GM12878 (cell line): Measurements from ENCODE around the gene LRRN2. TPM values are rescaled to one million over a fixed set of nuclear protein-coding genes. Genes with fewer than 3 reads are reported as not detected.

Experiments used
- ATAC-seq: fragments of 200-7000 bp; cut with Tn5 transposase; 3 replicates; pipeline ENCODE4 v1.9.1; 2020; ENCODE audit warnings: mild to moderate bottlenecking, moderate library complexity
- BruUV-seq: library from RNA; stranded (reverse); fragments of 400-500 nt; replicated peaks from 2 replicates; lab custom pipeline; 2021; lab: Mats Ljungman, UMichigan
- CTCF ChIA-PET: fragments of 300-600 bp; sonication (Branson Sonifier 250); formaldehyde crosslinking; extraction: SDS; loops from one replicate; lab custom pipeline; 2021; ENCODE audit warnings: inconsistent platforms; lab: Yijun Ruan, JAX
- POLR2A ChIA-PET: fragments of 350-600 bp; formaldehyde crosslinking; extraction: SDS; loops from one replicate; lab custom pipeline; 2021; ENCODE audit warnings: inconsistent platforms; lab: Charles Lee
- RAD21 ChIA-PET: fragments of 300-600 bp; sonication (Branson Sonifier 250); formaldehyde crosslinking; loops from one replicate; lab custom pipeline; 2023; ENCODE audit warnings: antibody characterized with exemption; ENCODE audit not compliant: unreplicated experiment; lab: Charles Lee
- SMC1A ChIA-PET: fragments of 300-600 bp; sonication (Branson Sonifier 250); formaldehyde crosslinking; loops from one replicate; lab custom pipeline; 2023; ENCODE audit not compliant: unreplicated experiment, uncharacterized antibody; lab: Charles Lee
- DNase-seq: peaks from one replicate; pipeline ENCODE4 v3.0.0-alpha.2; 2011; ENCODE audit warnings: low read depth, low spot score
- FAIRE-seq: peaks from 3 replicates; lab custom pipeline; 2011; peaks lifted over from hg19 to GRCh38; lab: Jason Lieb, UNC
- H2AFZ ChIP-seq: 2 replicates; pipeline ENCODE4 v1.6.0; 2011; ENCODE audit warnings: low read depth, low read length, control low read depth; ENCODE audit not compliant: control insufficient read depth
- H3K27ac ChIP-seq: 2 replicates; pipeline ENCODE4 v1.5.1; 2011; ENCODE audit warnings: control low read depth; ENCODE audit not compliant: control insufficient read depth, insufficient read depth
- H3K27me3 ChIP-seq, 2 experiments: replicated peaks in 1 of 2; 2 replicates each; pipeline versions ENCODE4 v1.6.0 to v1.6.1; 2011; ENCODE audit warnings: low read length in 1 of 2; ENCODE audit not compliant: control insufficient read depth in 2 of 2, insufficient read depth in 2 of 2
- H3K36me3 ChIP-seq, 2 experiments: 2 replicates each; pipeline ENCODE4 v1.5.1; 2011; ENCODE audit warnings: low read length in 1 of 2; ENCODE audit not compliant: control insufficient read depth in 2 of 2, insufficient read depth in 2 of 2
- H3K4me1 ChIP-seq: 2 replicates; pipeline ENCODE4 v1.6.1; 2011; ENCODE audit warnings: mild to moderate bottlenecking, low read length, moderate library complexity, mixed read lengths; ENCODE audit not compliant: control insufficient read depth, insufficient read depth
- H3K4me2 ChIP-seq: 2 replicates; pipeline ENCODE4 v1.6.0; 2011; ENCODE audit warnings: control low read depth; ENCODE audit not compliant: control insufficient read depth, insufficient read depth
- H3K4me3 ChIP-seq: fragments of 200-600 bp; sonication (generic); 2 replicates; pipeline ENCODE4 v1.5.1; 2016
- H3K79me2 ChIP-seq: 2 replicates; pipeline ENCODE4 v1.6.0; 2011; ENCODE audit warnings: low read length; ENCODE audit not compliant: control insufficient read depth, insufficient read depth
- H3K9ac ChIP-seq: 2 replicates; pipeline ENCODE4 v1.8.0; 2011; ENCODE audit warnings: low read length, control low read depth, mixed read lengths; ENCODE audit not compliant: control insufficient read depth, insufficient read depth
- H3K9me3 ChIP-seq: replicated peaks from 3 replicates; pipeline ENCODE4 v1.5.1; 2011; ENCODE audit warnings: mild to moderate bottlenecking, low read length; ENCODE audit not compliant: control insufficient read depth, insufficient read depth
- H4K20me1 ChIP-seq: 2 replicates; pipeline ENCODE4 v1.6.0; 2011; ENCODE audit not compliant: control insufficient read depth, insufficient read depth
- EGR1 ChIP-seq, 2 experiments: IDR thresholded peaks; 1 replicate in 1 of 2; 2 replicates in 1 of 2; pipeline ENCODE4 v1.6.1; 2011 to 2012; ENCODE audit warnings: low read depth in 2 of 2, low read length in 2 of 2, borderline replicate concordance in 1 of 2, mild to moderate bottlenecking in 1 of 2, moderate library complexity in 1 of 2
- ETV6 ChIP-seq, 2 experiments: fragments of 450-650 bp in 1 of 2; IDR thresholded peaks in 1 of 2; conservative IDR thresholded peaks in 1 of 2; 2 replicates each; pipeline ENCODE4 v1.6.1; 2014; ENCODE audit warnings: antibody characterized with exemption in 1 of 2, borderline replicate concordance in 1 of 2, low read depth in 1 of 2, mild to moderate bottlenecking in 1 of 2, moderate library complexity in 1 of 2
- HDAC6 ChIP-seq: fragments of 200-600 bp; sonication (generic); IDR thresholded peaks from one replicate; pipeline ENCODE4 v1.8.0; 2017; ENCODE audit warnings: antibody characterized with exemption; ENCODE audit not compliant: unreplicated experiment
- JUND ChIP-seq: IDR thresholded peaks from 2 replicates; pipeline ENCODE4 v1.6.1; 2012; ENCODE audit warnings: low read depth, mild to moderate bottlenecking, low read length, improper control_type of control experiment, moderate library complexity
- POLR2A ChIP-seq: IDR thresholded peaks from 2 replicates; pipeline ENCODE4 v1.6.1; 2011; ENCODE audit warnings: low read depth, mild to moderate bottlenecking, low read length
- TARDBP ChIP-seq: IDR thresholded peaks from 2 replicates; pipeline ENCODE4 v1.6.1; 2016; ENCODE audit warnings: borderline replicate concordance
- TCF7 ChIP-seq: IDR thresholded peaks from 2 replicates; pipeline ENCODE4 v1.6.1; 2014; ENCODE audit warnings: antibody characterized with exemption, borderline replicate concordance
- WGBS: methylation state at CpG from one replicate; pipeline ENCODE4 v1.1.6; 2016; ENCODE audit warnings: low lambda C conversion rate; ENCODE audit not compliant: insufficient replicate concordance, insufficient coverage; ENCODE audit errors: missing lambda C conversion rate; 5-methylcytosine and 5-hydroxymethylcytosine counted together
- in situ Hi-C: fragments of 300-500 bp; cut with MboI; formaldehyde crosslinking; loops from 9 replicates; pipeline ENCODE4 v1.14.3; 2018; ENCODE audit warnings: mixed read lengths
- intact Hi-C: fragments of 100-400 bp; cut with micrococcal nuclease; formaldehyde crosslinking; loops from one replicate; pipeline ENCODE4 v1.14.2; 2022; ENCODE audit not compliant: unreplicated experiment
- polyA plus RNA-seq, 11 experiments: library from polyadenylated mRNA; depleted of rRNA in 4 of 11; unstranded in 6 of 11; stranded (reverse) in 5 of 11; fragments of >200 nt; fragmentation: Nextera tagmentation in 4 of 11; fragmentation: Illumina TruSeq in 1 of 11; extraction: Ambion mirVana in 4 of 11; extraction: Trizol in 1 of 11; gene quantifications; 1 replicate in 1 of 11; 2 replicates in 10 of 11; pipeline versions ENCODE4 v1.2.1 to v1.2.3, GENCODE V29; 2011 to 2016; ENCODE audit warnings: inconsistent platforms in 2 of 11, missing spikeins in 2 of 11, low read depth in 1 of 11
- total RNA-seq, 4 experiments: library from RNA; depleted of rRNA in 3 of 4; stranded (reverse); fragments of >200 nt in 3 of 4; fragmentation: Illumina TruSeq in 1 of 4; extraction: Trizol in 1 of 4; gene quantifications; 2 replicates each; pipeline versions ENCODE4 v1.2.1 to v1.2.3, GENCODE V29; 2013 to 2021
- TF ChIP-seq, protein P1 (sequence below): fragments of 450-650 bp; formaldehyde crosslinking; IDR thresholded peaks from 2 replicates; pipeline ENCODE4 v1.4.0; 2022; ENCODE audit warnings: mild to moderate bottlenecking, moderate library complexity

The LRRN2 gene
- total and polyA plus RNA-seq, 10 of the 15 experiments (the other 5 are each of a cell fraction or from before 2014, with no cell fraction given), result not detected

DNA sequence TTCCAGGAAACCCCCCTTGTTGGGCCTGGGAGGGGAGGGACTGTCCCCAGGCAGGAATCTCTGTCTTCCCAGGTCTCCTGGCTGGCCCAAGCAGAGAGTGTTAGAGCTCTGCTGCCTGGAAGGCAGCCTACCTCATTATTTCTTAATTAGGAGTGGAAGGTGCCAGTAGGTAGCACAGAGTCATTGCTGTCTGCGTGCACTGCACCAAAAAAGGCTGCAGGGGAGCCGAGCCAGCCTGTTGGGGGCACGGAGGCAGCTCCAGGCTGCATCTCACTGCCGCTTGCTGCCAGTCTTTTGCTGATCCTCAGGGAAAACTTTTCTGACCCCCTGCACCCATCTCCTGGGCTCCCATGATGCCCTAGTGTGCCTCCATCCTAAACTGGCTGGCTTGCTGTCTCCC, 58.1 kb downstream of the LRRN2 start:
- Histone ChIP-seq H3K9ac (no peak overlapping the region), H3K4me1 (no peaks in the 10 kb centered on the region), H3K27ac (no peak overlapping the region), H2AFZ (no peak overlapping the region), H3K27me3 (no peaks in the 10 kb centered on the region; a peak in 2 of 4 replicates), H3K9me3 (no peaks in the 10 kb centered on the region), H3K4me2 (no peak overlapping the region), H4K20me1 (no peaks in the 10 kb centered on the region), H3K36me3 (no peaks in the 10 kb centered on the region), H3K79me2 (no peaks in the 10 kb centered on the region), H3K4me3 (no peak overlapping the region)
- RAD21 ChIA-PET, result no interaction called here
- ATAC-seq (no peak), DNase-seq (no peak), FAIRE-seq (no peak)
- CTCF ChIA-PET, result interaction anchor here (0.6 to 2.6 kb wide), 4 partner anchors 62 to 380 kb away, joined by 3 to 7 read pairs (median 4); no protein-coding TSS in a partner anchor
- WGBS, result 18% methylated on average over 4 of the region's 4 CpGs
- in situ Hi-C loops, result no loop called here
- SMC1A ChIA-PET, result interaction anchor here (1.2 kb wide), 1 partner anchor 179 kb away, joined by 3 read pairs; no protein-coding TSS in a partner anchor
- no peak for TF ChIP-seq EGR1 (IDR thresholded peaks at IDR 0.05; ENCODE audit: borderline replicate concordance in 1 of 2, low read depth in 2 of 2, low read length in 2 of 2)
- no peak for TF ChIP-seq TARDBP
- intact Hi-C loops, result no loop called here
- no TSS peak for BruUV-seq
- POLR2A ChIA-PET, result no interaction called here

DNA sequence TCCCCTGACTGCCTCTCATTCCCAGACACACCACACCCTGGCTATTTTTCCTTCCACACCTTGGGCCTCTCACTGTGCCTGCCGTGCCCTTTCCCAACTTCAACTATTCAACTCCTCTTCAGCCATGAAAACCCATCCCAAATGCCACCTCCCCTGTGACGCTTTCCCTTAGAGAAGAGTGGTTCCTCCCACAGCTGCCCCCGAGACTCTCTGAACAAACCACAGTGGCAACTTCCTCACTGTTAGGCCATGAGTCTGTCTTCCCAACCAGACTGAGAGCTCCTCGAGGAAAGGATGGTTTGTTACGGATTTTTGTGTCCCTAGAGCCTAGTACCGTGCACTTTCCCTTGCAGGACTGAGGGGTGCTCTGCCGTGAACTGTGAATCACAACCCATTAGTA, 59.2 kb downstream of the LRRN2 start:
- Histone ChIP-seq H2AFZ (no peak overlapping the region), H3K27ac (no peak overlapping the region), H3K4me1 (no peaks in the 10 kb centered on the region), H3K79me2 (no peaks in the 10 kb centered on the region), H3K9me3 (no peaks in the 10 kb centered on the region), H3K27me3 (no peaks in the 10 kb centered on the region; a peak in 2 of 4 replicates), H3K9ac (no peak overlapping the region), H3K4me3 (no peak overlapping the region), H3K36me3 (no peaks in the 10 kb centered on the region), H4K20me1 (no peaks in the 10 kb centered on the region), H3K4me2 (no peak overlapping the region)
- 17% methylated on average over 7 of the region's 7 CpGs for WGBS
- POLR2A ChIA-PET, result no interaction called here
- CTCF ChIA-PET, result interaction anchor here (1.1 to 1.3 kb wide), 2 partner anchors 61 to 181 kb away, joined by 4 read pairs; no protein-coding TSS in a partner anchor
- SMC1A ChIA-PET, result interaction anchor here (1.2 kb wide), 1 partner anchor 180 kb away, joined by 3 read pairs; no protein-coding TSS in a partner anchor
- no peak for TF ChIP-seq TCF7
- TF ChIP-seq, protein P1, sequence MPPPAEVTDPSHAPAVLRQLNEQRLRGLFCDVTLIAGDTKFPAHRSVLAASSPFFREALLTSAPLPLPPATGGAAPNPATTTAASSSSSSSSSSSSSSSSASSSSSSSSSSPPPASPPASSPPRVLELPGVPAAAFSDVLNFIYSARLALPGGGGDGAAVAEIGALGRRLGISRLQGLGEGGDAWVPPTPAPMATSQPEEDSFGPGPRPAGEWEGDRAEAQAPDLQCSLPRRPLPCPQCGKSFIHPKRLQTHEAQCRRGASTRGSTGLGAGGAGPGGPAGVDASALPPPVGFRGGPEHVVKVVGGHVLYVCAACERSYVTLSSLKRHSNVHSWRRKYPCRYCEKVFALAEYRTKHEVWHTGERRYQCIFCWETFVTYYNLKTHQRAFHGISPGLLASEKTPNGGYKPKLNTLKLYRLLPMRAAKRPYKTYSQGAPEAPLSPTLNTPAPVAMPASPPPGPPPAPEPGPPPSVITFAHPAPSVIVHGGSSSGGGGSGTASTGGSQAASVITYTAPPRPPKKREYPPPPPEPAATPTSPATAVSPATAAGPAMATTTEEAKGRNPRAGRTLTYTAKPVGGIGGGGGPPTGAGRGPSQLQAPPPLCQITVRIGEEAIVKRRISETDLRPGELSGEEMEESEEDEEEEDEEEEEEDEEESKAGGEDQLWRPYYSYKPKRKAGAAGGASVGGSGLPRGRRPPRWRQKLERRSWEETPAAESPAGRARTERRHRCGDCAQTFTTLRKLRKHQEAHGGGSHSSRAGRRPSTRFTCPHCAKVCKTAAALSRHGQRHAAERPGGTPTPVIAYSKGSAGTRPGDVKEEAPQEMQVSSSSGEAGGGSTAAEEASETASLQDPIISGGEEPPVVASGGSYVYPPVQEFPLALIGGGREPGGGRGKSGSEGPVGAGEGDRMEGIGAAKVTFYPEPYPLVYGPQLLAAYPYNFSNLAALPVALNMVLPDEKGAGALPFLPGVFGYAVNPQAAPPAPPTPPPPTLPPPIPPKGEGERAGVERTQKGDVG, result no peak
- TF ChIP-seq POLR2A, result no peak
- no peak for TF ChIP-seq HDAC6
- no peak for TF ChIP-seq JUND
- TF ChIP-seq ETV6 (conservative IDR thresholded peaks at IDR 0.05 in 1 of 2, IDR thresholded peaks at IDR 0.05 in 1 of 2; ENCODE audit: borderline replicate concordance in 1 of 2, low read depth in 1 of 2), result no peak
- FAIRE-seq (no peak), ATAC-seq (no peak), DNase-seq (no peak)
- in situ Hi-C loops, result no loop called here
- RAD21 ChIA-PET, result no interaction called here
- intact Hi-C loops, result no loop called here
- no TSS peak for BruUV-seq
